ENCODE results near the gene LECT2.

LECT2 gene

DNA sequence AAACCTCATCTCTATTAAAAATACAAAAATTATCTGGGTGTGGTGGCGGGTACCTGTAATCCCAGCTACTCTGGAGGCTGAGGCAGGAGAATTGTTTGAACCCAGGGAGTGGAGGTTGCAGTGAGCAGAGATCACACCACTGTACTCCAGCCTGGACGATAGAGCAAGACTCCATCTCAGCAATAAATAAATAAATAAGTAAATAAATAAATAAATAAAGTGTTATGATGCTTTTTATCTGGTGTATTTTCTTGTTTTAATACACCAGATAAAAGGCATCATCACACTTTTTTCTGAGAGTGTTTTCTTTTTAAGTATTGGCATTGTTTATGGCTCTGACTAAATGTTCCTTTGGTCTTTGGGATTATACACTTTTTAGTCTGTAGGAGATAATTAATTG lies 24.2 kb upstream of the LECT2 start:
- no peak for DNase-seq (ENCODE audit: low read depth, low spot score)

GRCh38 chr5:135978212-135978631 lies 23.4 kb upstream of the LECT2 start:
- DNase-seq (ENCODE audit: low read depth, low spot score) = no peak

- no peak for DNase-seq (ENCODE audit: low read depth, low spot score)
Measured at GRCh38 chr5:135977375-135977928, 22.7 kb upstream of the LECT2 start.

GRCh38 chr5:135976216-135976615 lies 21.4 kb upstream of the LECT2 start:
- DNase-seq (ENCODE audit: low read depth, low spot score) = no peak

DNA sequence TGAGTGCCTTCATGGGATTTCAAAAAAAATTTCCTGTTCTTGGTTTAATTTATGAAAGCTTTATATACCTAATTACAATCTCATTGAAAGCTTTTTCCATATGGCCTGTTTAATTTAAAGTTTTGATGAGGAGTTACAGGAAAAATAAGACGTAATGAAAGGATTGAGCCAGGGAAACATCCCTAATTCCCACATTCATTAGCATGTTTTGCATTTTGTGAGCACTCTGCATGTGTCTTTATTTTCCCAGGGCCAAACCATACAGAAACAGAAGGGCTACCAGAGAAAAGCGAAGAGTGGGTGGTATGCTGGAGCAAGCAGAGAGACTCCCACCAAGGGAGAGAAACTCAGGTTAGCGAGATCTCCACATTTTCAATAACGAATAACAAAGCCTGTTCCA lies 20.3 kb upstream of the LECT2 start:
- DNase-seq (ENCODE audit: low read depth, low spot score) = no peak

DNA sequence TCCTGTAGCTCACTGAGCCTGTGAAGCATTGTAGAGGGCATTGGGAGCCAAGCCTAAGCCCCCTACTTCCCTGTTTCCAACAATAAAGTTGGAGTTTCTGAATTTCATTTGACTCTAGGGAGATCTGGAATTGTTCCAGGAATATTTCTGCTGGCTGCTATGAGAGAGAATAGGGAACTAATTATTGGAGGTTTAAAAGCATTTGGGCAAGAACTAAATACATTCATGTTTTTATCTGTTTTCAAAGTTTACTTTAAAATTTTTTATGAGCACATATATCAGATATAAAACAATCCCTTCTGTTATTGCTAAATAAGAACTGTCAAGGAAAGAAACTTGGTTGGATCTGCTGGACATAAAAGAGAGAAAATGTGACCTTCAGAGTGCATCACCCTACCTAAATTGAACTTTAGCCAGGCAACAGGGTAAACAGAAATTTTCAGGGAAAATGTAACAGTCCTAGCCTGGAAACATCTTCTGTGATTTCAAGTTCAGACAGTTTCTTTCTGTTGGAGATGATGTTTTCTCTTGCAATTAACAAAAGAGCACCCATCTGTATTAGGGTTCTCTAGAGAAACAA lies 19.3 kb upstream of the LECT2 start:
- DNase-seq (ENCODE audit: low read depth, low spot score) = no peak

DNA sequence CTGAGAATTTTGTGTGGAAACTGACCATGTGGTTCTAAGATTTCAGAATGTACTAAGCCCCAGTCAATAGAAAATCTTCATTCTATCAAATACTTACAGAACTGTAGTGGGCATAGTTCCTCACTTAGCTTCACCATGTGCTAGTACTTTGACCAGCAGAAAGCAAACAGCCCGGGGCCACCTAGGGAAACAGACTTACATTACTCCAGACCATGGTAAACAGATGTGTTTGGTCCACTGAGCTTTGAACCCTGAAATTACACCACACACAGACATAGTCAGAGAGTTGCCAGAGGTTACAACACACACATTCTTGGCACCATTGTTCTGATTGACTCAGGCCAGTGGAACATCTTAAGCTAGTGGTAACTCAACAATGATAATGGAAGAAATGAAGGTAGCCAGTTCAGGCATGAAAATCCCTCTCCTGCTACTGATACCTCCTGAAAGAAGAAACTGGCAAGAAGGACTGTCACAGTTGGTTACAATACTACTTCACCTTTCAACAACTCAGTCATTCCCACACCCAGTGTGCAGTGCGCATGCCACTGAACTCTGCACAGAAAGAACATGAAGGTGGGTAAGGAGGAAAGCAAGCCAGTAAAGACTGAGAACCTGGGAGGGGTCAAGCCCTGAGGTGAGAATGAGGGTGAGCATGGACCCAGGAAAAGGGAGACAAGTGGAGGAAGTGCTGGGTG lies 18.7 kb upstream of the LECT2 start:
- DNase-seq (ENCODE audit: low read depth, low spot score) = no peak

- DNase-seq (ENCODE audit: low read depth, low spot score) = no peak
Measured at GRCh38 chr5:135971701-135972100, 16.9 kb upstream of the LECT2 start.

DNA sequence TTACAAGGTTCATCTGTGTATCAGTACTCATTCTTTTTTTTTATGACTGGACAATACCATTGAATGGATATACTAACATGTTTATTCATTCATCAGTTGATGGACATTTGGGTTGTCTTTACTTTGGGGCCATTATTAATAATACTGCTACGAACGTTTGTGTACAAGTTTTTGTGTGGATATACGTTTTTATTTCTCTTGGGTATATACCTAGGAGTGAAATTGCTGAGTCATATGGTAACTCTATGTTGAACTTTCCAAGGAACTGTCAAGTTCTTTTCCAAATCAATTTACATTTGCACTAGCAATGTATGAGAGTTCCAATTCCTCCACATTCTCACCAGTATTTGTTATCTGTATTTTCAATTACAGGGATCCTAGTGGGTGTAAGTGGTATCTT lies 12.0 kb upstream of the LECT2 start:
- DNase-seq (ENCODE audit: low read depth, low spot score) = no peak

- no peak for DNase-seq (ENCODE audit: low read depth, low spot score)
Measured at GRCh38 chr5:135966165-135966564, 11.4 kb upstream of the LECT2 start.

DNA sequence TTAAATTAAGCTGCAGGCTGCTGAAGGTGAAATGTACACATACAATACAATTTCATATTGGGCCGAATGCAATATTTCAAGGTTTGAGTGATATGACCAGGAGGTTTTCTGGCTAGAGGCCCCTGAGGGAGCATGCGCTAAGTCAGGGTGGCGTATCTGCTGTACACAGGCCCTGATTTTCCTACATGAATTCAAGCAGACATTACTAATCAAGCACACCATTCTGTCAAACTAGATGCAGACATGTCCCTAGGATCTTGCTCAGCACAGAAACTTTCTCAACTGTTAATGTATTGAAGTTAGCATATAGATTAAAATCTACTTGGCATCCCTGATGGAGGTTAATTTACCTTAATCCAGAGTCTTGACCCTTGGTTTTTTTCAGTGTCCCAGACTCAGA lies 10.7 kb upstream of the LECT2 start:
- DNase-seq (ENCODE audit: low read depth, low spot score) = no peak

DNA sequence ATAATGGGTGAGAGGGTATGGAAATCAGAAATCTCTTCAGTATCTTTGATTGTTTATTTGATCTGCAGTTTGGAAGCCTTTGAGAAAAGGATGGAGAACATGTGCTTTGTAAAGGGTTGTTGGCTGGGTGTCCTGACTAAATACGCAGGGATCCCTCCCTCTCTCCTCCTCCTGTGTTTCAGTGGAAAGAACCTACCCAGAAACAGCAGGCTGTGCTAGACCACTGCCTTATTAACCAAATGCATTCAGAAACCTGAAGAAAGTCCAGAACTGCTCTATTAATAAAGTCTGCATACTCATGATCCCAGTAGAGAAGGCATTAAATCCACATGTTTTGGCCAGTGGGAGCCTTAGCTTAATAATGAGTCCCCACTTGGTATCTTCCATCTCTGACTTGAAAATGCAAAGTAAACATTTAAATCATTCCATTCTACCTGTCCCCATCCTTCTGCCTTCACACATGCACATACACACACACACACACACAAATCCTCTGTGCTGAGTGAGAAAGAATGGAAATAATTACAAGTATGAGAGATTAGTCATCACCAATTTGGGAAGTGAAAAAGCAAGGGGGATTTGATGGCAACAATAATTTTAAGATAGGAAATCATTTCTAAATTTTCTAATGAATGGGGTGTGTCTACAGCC lies 10.0 kb upstream of the LECT2 start:
- no peak for DNase-seq (ENCODE audit: low read depth, low spot score)

GRCh38 chr5:135955525-135955924 lies 742 bp upstream of the LECT2 start:
- DNase-seq (ENCODE audit: low read depth, low spot score) = no peak

DNA sequence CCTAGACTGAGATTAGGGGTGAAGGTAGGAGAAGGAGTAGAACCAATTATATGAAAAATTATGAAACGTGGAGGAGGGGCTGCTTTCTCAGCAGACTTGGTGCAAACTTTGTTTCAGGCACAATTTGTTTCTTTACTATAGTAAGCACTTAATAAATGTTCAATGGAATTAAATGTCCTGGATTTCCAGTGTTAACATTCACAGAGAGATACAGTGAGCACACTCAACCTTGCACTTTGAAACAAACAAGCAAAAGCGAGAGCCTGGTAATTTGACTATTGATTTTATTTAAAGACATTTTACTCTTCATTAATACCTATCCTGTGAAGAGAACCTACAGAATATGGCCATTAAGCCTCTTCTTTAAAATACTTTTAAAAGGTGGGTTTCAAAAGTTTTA lies 933 bp downstream of the LECT2 start:
- DNase-seq (ENCODE audit: low read depth, low spot score) = no peak

DNA sequence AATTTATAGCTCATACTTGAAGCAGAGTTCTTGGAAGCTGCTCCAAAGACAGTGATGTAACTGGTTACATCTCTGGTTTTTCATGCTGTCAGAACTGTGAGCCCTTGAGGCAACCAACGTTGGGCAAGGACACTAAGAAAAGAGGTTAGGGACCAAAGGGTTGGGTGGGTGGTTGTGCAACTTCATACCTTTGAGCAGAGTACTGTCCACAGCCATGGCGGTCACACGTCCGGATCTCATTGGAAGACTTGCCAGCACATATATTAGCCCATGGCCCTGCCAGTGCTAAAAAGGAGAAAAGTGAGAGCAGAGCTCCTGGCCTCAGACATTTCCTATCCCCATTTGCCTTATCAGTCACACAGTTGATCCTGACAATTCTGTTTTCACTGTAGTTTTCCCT lies 2.1 kb downstream of the LECT2 start:
- DNase-seq (ENCODE audit: low read depth, low spot score) = no peak

- DNase-seq (ENCODE audit: low read depth, low spot score) = no peak
Measured at GRCh38 chr5:135951807-135952206, 3.0 kb downstream of the LECT2 start.

GRCh38 chr5:135951257-135951656 lies 3.5 kb downstream of the LECT2 start:
- DNase-seq (ENCODE audit: low read depth, low spot score) = no peak

DNA sequence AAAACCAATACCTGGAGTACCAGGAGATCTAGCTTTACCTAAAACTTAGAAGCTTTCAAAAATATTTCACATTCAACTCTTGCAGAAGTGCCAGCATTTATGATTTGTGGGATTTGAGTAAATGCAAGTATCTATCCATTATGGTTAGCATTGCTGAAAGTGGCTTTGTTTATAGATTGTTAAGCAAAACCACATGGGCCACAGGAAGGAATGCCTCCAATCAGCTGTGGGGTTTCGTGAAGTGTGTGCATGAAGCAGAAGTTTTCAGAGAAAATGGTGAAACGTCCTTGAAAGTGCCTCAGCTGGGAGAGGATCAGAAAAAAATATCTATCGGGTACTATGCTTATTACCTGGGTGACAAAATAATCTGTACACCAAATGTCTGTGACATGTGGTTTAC lies 4.2 kb downstream of the LECT2 start:
- DNase-seq (ENCODE audit: low read depth, low spot score) = no peak

- peak; percentile 65 for DNase-seq (ENCODE audit: low read depth, low spot score)
Measured at GRCh38 chr5:135944967-135945560, 9.7 kb downstream of the LECT2 start.

- no peak for DNase-seq (ENCODE audit: low read depth, low spot score)
Measured at GRCh38 chr5:135944564-135944963, 10.2 kb downstream of the LECT2 start.

GRCh38 chr5:135942202-135942771 lies 12.5 kb downstream of the LECT2 start:
- no peak for DNase-seq (ENCODE audit: low read depth, low spot score)

DNA sequence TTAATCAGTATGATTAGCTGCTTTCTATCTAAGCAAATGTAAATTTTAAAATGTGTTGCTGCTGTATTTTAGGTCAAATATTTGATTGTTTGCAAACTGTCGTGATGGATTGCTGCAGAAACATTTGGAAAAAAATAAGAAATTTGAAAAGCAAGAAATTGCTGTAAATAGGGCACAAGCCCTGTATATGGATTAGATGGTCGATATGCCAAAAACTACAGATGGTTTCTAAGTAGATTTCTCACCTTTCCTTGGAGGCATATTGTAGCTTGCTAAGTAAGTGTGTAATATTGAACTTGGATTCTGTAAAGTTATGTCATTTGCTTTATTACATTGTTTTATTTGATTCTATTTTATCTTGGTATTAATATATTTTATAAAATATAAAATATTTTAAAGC lies 13.1 kb downstream of the LECT2 start:
- DNase-seq (ENCODE audit: low read depth, low spot score) = no peak
